ENCODE data around the gene HOXD3. TPM values are rescaled to one million over a fixed set of nuclear protein-coding genes. Genes with fewer than 3 reads are reported as not detected.
A peak's percentile ranks its signal among the peaks of the same experiment; 100 is the strongest.

The HOXD3 gene
- total RNA-seq, 4 donors from 2014 or later = 0.36 to 1.7 (median 0.64) TPM; not detected in 1

GRCh38 chr2:176120364-176121189 lies 36.5 kb upstream of the HOXD3 start:
- H3K27ac ChIP-seq = no peak overlapping the region
- no peak for TF ChIP-seq POLR2A (IDR thresholded peaks at IDR 0.05)
- no peak for TF ChIP-seq CTCF (IDR thresholded peaks at IDR 0.05 in 4 of 5, conservative IDR thresholded peaks at IDR 0.05 in 1 of 5)
- H3K9me3 ChIP-seq = no peaks in the 10 kb centered on the region
- in situ Hi-C loops (cut with MboI; ENCODE audit: low sequenced_read_pairs in 4 of 4) = loop anchor here in 3 of 4 donors (10.0 to 25.0 kb wide), 2 partner anchors 514 to 692 kb away; no protein-coding TSS in a partner anchor
- H3K4me3 ChIP-seq = no peak overlapping the region
- DNase-seq (no peak), ATAC-seq (no peak)
- H3K27me3 ChIP-seq = peaks cover 77 to 93% (median 91%) of the 10 kb centered on the region in 3 donors
- H3K36me3 ChIP-seq = no peaks in the 10 kb centered on the region
- H3K4me1 ChIP-seq = peaks cover 12 to 14% of the 10 kb centered on the region in 2 donors
- intact Hi-C loops (cut with DNase I; ENCODE audit: low total_unique reads) = loop anchor here (10.0 kb wide), 1 partner anchor 1024 kb away; no protein-coding TSS in a partner anchor

- H3K36me3 ChIP-seq = no peaks in the 10 kb centered on the region
- no peak for TF ChIP-seq POLR2A (IDR thresholded peaks at IDR 0.05)
- TF ChIP-seq CTCF (IDR thresholded peaks at IDR 0.05 in 4 of 5, conservative IDR thresholded peaks at IDR 0.05 in 1 of 5) = no peak
- H3K9me3 ChIP-seq = no peaks in the 10 kb centered on the region
- intact Hi-C loops (cut with DNase I; ENCODE audit: low total_unique reads) (loop anchor here (10.0 kb wide), 1 partner anchor 1023 kb away; no protein-coding TSS in a partner anchor), in situ Hi-C loops (cut with MboI; ENCODE audit: low sequenced_read_pairs in 4 of 4) (loop anchor here in 3 of 4 donors (10.0 to 25.0 kb wide), 2 partner anchors 513 to 691 kb away; no protein-coding TSS in a partner anchor)
- ATAC-seq = no peak
- H3K4me3 ChIP-seq = peak overlapping the region; percentile 60 to 73 (median 70)
- DNase-seq = no peak
- peaks cover 5 to 14% of the 10 kb centered on the region in 2 donors for H3K4me1 ChIP-seq
- H3K27me3 ChIP-seq = peaks cover 68 to 85% (median 83%) of the 10 kb centered on the region in 3 donors
- peak overlapping the region in 1 of 4 donors; percentile 84 for H3K27ac ChIP-seq
Observed at GRCh38 chr2:176121190-176122051, 35.7 kb upstream of the HOXD3 start.

- intact Hi-C loops (cut with DNase I; ENCODE audit: low total_unique reads) (loop anchor here (10.0 kb wide), 1 partner anchor 1023 kb away; no protein-coding TSS in a partner anchor), in situ Hi-C loops (cut with MboI; ENCODE audit: low sequenced_read_pairs in 4 of 4) (loop anchor here in 3 of 4 donors (10.0 to 25.0 kb wide), 2 partner anchors 513 to 690 kb away; no protein-coding TSS in a partner anchor)
- TF ChIP-seq CTCF (IDR thresholded peaks at IDR 0.05 in 4 of 5, conservative IDR thresholded peaks at IDR 0.05 in 1 of 5) (no peak), POLR2A (IDR thresholded peaks at IDR 0.05) (no peak)
- H3K36me3 ChIP-seq = no peaks in the 10 kb centered on the region
- H3K27me3 ChIP-seq = peaks cover 61 to 81% (median 77%) of the 10 kb centered on the region in 3 donors
- H3K27ac ChIP-seq = peak overlapping the region; percentile 32 to 84 (median 66)
- H3K9me3 ChIP-seq = no peaks in the 10 kb centered on the region
- ATAC-seq (peak; percentile 18 to 50), DNase-seq (no peak)
- peaks cover 9 to 14% of the 10 kb centered on the region in 2 donors for H3K4me1 ChIP-seq
- H3K4me3 ChIP-seq = peak overlapping the region; percentile 60 to 73 (median 70)
Observed at GRCh38 chr2:176122052-176122682, 34.9 kb upstream of the HOXD3 start.
